ENCODE data around the gene GLTP.

Gene GLTP

DNA sequence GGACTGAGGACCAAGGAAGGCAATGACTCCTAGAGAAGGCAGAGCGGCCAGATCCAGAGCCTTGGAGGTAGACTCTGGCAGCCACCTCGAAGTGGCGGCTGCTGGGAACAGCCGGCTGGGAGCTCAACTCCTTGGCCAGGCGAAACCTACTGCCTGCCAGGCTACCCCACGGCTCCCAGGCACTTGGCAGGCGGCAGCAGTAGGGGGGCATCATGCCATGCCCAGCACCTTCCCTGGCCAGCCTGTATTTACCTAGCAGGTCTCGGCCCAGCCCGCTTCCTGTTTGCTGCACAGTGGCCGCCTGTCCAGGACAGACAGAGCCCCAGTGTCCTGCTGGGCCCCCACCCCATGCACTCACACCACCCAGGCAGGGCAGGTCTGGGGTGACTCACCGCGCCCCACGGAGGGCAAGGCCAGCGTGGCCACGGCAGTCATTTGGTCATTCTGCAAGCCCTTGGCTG, 57.4 kb downstream of the GLTP start:
- no peak for FAIRE-seq
- no peak for DNase-seq (ENCODE audit: low spot score)

DNA sequence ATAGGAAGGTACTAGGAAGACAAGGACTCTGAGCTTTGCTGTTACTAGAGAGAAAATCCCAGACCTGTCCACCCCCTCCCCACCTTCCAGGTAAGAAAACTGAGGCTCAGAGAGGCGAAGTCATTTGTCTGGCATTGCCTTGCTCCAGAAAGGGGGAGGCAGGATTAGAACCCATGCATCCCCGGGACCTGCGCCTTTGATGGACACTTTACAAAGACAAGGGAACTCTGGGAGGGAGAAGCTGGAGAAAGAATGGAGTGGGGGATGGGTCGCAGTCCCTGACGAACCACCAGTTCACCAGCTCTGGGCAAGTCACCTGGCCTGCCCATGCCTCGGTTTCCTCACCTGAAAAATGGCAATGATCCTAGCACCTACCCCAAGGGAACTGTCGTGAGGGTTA, 57.9 kb downstream of the GLTP start:
- no peak for FAIRE-seq
- DNase-seq (ENCODE audit: low spot score), result no peak

GRCh38 chr12:109821968-109822367, 58.4 kb downstream of the GLTP start:
- FAIRE-seq, result no peak
- no peak for DNase-seq (ENCODE audit: low spot score)

DNA sequence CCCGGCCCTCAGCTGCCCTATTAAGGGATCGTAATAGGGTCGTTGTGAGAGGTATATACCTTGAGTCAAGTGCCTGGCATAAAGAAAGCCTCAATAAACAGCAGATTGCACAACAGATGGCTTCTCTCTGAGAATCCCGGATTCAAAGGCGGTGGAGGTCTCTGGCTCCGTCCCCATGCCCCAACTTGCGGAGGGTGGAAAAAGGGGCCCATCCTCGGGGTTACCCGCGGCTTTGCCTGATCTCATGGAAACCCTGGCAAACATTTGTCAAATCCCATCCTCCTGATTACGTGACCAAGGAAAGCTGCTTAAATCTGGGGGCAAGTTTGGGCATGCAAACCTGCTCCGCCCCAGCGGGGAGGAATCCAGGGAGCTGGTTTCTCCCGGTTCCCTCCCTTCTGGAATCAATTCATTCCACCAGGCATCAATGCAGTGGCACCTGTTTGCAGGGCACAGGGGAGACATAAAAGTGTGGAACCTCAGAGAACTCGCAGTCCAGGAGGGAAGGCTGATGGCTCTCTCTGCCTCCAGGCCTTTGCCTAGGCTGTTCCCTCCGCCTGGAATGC, 59.4 kb downstream of the GLTP start:
- FAIRE-seq (no peak), DNase-seq (ENCODE audit: low spot score) (peak; percentile 52)

DNA sequence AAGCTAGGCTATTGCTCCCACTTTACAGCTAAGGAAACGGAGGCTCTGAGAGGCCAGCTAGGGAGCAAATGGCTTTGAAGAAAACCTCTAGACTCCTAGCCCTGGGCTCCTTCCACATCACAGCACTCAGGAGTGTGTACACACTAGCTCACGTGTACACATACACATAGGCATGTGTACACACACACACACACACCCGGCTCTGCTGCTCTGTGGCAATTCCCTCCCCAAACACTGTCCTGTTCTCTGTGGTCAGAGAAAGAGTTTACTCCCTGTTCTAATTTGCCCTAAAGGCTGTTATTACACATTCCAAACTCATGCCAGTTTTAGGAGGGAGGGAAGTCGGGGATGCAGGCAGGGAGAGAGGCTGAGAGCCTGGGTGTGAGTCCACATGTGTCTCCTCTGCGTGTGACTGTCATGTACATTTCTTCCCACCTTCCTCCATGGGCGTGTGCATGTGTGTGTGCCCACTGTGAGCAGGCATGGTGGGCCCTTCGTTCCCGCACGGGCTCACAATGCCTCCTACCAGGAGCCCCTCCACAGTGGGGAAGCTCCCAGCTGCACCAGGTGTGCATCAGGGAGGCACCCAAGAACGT, 61.3 kb downstream of the GLTP start:
- DNase-seq (ENCODE audit: low spot score), result no peak

DNA sequence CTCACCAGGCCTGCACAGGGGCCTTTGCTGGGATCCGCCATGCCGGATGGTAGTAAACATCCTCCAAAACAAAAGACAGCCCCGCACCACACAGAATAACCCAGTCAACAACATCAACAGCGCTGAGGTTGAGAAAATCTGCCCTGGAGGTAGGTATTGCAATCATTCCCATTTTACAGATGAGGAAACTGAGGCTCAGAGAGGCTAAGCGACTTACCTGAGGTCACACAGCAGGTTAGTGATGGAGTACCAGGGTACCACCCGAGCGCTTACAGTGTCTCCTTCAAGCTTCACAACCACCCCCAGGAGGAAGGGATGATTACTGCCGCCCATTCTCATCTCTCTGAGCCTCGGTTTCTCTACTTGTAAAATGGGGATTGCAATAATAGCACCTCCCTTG, 62.1 kb downstream of the GLTP start:
- FAIRE-seq (no peak), DNase-seq (ENCODE audit: low spot score) (no peak)

More for the DNA sequence above, 61.3 kb downstream of the GLTP start:
- no peak for FAIRE-seq

DNA sequence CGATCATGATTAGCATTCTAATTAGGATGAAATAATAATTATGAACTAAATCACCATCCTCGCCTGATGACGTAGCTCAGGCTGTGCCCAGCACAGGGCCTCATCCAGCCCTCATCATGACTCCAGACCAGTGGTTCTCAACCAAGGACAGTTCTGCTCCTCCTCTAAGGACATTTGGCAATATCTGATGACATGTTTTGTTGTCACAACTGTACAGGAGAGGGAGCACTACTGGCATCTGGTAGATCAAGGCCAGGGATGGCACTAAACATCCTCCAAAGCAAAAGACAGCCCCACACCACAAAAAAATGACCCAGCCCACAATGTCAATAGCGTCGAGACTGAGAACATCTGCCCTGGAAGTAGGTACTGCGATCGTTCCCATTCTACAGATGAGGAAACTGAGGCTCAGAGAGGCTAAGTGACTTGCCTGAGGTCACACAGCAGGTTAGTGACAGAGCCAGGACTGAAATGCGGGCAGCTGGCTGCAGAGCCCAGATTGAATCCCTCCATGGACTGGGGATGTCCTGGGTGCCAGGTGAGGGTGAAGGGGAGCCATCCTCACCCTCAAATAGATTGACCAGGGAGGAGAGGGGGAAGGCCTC, 62.6 kb downstream of the GLTP start:
- no peak for DNase-seq (ENCODE audit: low spot score)
- no peak for FAIRE-seq

- FAIRE-seq (no peak), DNase-seq (ENCODE audit: low spot score) (no peak)
These were observed 63.5 kb downstream of the GLTP start for GRCh38 chr12:109816870-109817269.

- FAIRE-seq (no peak), DNase-seq (ENCODE audit: low spot score) (no peak)
These were observed 64.4 kb downstream of the GLTP start for GRCh38 chr12:109815757-109816617.

- no peak for DNase-seq (ENCODE audit: low spot score)
- no peak for FAIRE-seq
These were observed 65.1 kb downstream of the GLTP start for GRCh38 chr12:109815225-109815624.

- DNase-seq (ENCODE audit: low spot score) (no peak), FAIRE-seq (no peak)
These were observed 65.7 kb downstream of the GLTP start for GRCh38 chr12:109814600-109815150.

GRCh38 chr12:109813810-109814416, 66.4 kb downstream of the GLTP start:
- FAIRE-seq (peak; percentile 74), DNase-seq (ENCODE audit: low spot score) (no peak)

GRCh38 chr12:109811624-109811995, 68.7 kb downstream of the GLTP start:
- no peak for FAIRE-seq
- no peak for DNase-seq (ENCODE audit: low spot score)

GRCh38 chr12:109810954-109811623, 69.3 kb downstream of the GLTP start:
- DNase-seq (ENCODE audit: low spot score), result no peak
- FAIRE-seq, result no peak

GRCh38 chr12:109808876-109809646, 71.3 kb downstream of the GLTP start:
- FAIRE-seq, result no peak
- DNase-seq (ENCODE audit: low spot score), result no peak

- FAIRE-seq (no peak), DNase-seq (ENCODE audit: low spot score) (no peak)
These were observed 72.2 kb downstream of the GLTP start for GRCh38 chr12:109807954-109808643.

DNA sequence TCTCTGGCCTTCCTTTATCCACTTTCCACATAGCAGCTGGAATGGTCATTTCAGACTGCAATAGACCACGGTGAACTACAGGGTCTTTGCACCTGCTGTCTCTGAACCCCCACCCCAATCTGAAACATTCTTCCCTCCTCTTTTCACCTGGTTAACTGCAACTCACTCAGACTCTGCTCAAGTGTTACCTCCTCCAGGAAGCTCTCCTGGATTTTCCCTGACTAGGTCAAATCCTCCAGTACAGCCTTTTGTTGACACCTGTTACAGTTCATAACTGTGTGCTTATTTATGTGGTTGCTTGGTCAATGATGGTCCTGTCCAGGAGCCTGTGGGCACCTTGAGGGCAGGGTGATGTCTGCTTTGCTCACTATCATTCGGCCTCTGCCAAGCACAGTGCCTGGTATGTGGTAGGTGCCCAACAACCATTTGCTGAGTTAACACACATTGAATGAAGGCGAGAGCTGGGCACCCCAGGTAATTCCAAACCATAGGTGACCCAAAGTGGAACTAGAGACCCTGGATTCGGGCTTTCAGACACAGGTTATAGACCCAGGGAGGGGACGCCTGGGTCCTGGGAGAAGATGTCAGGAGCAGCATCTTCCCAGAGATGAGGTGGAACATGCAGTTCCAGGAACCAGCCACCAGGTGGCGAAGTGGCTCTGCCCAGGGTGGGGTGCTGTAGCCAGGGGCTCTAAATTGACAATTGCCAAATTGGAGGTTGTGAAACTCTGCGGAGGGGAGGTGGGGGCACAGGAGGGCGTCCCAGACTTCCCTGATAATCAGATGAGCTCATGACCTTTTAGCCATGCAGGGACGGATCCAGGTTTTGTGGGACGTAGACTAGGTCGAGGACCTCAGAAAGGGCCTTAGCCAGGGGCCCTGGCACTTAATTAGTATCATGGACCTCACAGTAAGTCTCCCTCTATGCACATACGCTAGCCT, 75.2 kb downstream of the GLTP start:
- FAIRE-seq (no peak), DNase-seq (ENCODE audit: low spot score) (peak; percentile 67)

DNA sequence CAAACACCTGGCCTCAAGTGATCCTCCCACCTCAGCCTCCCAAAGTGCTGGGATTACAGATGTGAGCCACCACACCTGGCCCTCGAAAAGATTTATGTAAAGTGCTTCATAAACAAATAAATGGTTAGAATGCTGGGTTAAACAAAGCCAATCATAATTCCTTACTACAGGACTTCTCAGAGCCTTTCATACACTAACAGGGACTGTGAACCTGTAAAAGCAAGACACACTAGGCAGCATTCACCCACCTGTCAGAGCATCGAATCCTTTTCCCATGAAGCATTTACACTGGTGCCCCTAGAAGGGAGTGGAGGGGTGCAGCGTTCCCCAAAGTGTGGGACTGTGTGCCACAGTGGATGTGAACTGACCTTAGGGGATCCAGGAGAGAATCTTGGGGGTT, 76.7 kb downstream of the GLTP start:
- no peak for DNase-seq (ENCODE audit: low spot score)
- FAIRE-seq, result no peak

Data from urothelium cell line (cell line).